Stimulated activated CD8-positive, alpha-beta memory T cell treated with anti-CD3 and anti-CD28 coated beads, Interleukin-7, amount 100 ng/mL, for 24 hours (primary cell): Measurements from ENCODE around the gene CEP44.
"Not testable (repeated sequence)": the region's sequence is repeated elsewhere in the genome, so short reads cannot be mapped to it uniquely, and the experiment has no call there.

ENCODE experiments used
- DNase-seq: peaks from one replicate; pipeline ENCODE4 v3.0.0-alpha.2; 2020; ENCODE audit warnings: low read depth

Gene CEP44

DNA sequence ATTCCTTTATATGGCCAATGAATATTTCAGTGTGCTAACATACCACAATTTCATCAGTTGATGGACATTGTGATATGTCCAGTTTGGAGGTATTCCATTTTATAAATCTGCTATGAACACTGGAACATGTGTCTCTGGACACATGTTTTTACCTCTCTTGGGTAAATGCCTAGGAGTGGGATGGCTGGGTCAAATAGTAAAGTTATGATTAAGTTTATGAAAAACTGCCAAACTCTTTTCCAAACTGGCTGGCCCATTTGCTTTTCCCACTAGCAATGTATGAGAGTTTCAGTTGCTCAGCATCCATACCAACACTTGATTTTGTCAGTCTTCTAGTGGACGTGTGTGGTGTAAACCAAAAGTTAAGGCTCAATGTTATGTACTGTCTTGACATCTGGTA lies 40.5 kb downstream of the CEP44 start:
- no peak for DNase-seq

DNA sequence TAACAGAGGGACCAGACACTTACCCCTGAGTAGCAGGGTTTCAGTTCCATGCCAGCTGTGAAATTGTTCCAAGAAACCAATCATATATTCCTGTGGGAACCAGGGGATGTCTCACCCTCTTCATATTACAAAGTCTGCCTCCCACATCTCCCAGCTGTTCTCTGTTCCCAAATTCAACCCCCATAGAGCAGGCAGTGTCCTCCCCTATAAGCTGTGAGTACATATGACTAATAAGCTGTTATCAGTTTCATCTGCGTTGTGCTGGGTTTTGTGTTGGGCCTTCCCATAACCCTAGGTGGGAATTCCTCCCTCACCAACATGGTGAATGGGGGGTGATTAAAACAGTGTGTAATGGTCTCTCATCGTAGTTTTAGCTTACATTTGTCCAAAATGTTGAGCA lies 41.0 kb downstream of the CEP44 start:
- DNase-seq: no peak

DNA sequence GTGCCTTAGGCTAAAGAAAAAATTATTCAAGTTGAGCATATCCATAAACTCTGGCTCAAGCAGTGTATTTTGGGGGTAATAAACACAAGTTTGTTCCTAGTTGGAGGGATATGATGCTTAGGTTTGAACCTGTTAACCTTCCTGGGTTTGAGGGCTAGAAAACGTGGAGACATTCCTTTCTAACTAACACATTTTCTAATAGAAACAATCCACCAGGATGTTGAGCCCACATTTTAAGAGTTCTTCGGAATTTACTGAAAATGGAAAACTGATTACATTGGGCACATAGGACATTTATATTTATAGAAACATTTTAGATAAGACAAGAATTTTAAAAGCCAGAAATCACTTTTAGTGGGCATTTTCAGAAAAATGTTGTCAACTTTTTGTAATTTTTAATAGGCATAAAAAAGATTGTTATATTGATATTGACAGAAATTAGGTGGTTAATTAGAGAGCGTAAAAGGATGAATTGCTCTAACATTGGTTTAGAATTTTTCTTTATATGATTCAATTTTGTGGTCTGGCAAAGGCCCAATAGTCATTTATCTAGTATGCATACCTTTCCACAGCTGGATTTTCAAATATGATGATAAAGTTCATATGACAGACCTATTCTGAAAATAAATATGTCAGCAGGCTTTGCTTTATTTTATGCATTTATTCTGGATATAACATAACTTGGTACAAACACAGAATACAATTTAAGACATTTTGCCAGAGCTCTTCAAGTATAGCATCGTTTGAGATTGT lies 49.2 kb downstream of the CEP44 start:
- DNase-seq: no peak

DNA sequence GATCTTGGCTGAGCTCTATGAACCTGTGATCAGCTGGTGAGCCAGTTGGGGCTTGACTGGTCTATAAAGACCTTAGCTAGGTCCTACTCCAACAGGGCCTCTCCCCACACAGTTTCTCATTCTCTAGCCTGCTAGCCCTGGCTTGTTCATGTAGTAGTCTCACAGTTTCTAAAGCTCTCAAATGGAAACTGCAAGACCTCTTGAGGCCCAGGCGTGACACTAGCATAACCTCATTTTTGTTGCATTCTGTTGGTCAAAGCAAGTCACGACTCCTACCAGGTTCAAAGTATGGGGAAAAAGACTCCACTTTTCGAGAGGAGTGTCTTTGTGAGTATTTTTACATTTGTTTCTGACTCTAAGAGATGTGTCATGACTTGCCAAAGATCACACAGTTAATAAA lies 50.9 kb downstream of the CEP44 start:
- no peak for DNase-seq

DNA sequence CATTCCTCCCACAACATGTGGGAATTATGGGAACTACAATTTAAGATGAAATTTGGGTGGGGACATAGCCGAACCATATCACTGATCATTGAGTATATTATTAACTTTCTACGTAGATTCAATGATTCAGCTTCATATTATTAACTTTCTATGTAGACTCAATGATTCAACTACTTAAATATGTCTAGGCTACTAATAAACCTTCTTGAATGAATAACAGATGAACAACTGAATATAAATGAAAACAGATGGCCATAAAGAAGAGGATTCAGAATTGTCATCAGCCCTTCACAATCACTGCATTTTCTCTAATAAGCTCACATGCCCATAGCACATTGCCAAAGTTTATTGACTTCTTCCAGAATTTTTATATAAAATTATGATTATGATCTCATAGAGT lies 57.0 kb downstream of the CEP44 start:
- DNase-seq: no peak

DNA sequence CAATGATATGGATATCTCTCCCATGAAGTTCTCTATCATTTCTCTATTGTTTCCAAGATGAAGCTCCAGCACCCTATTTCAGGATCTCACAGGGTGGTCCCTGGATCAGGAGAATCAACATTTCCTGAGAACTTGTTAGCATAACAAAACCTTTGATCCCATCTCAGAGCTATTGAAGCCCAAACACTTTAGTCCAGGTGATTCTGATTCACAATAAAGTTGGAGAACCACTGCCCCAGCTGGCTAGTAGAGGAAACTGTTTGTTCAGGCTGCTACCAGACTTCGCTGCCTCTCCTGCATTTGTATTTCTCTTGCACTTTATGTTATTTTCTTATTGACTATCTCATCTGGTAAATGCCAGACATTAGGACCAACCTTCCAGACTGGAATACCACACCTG lies 65.4 kb downstream of the CEP44 start:
- no peak for DNase-seq

DNA sequence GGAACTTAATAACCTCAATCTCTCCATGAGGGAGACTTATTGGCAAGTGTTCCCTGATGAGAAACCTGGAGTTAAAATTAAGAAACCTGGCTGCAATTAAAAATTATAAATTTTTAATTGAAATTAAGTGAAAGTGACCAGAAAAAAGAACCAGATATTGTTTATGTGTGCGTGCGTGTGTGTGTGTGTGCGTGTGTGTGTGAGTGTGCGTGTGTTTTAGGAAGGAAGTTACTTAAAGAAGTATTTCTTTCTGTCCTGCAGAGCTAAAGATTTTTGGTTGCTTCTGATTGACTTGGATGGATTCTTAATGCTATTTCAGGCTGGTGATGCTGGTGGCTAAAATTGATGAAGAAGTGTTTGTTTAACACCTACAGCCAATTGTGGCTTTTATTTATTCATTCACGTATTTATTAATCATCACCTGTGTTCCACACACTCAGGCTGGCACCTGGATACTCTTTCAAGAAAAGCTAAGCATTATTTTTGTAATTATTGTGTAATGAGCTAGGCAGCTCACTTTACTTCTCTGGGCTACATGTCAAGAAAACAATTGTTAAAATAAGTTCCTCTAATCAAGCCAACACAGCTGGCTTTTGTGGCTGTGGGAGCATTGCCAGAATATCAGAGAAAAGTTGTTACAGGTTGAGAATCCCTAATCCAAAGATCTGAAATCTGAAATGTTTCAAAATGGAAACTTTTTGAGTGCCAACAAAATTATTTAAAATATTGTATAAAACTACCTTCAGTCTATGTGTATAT lies 68.5 kb downstream of the CEP44 start:
- no peak for DNase-seq

DNA sequence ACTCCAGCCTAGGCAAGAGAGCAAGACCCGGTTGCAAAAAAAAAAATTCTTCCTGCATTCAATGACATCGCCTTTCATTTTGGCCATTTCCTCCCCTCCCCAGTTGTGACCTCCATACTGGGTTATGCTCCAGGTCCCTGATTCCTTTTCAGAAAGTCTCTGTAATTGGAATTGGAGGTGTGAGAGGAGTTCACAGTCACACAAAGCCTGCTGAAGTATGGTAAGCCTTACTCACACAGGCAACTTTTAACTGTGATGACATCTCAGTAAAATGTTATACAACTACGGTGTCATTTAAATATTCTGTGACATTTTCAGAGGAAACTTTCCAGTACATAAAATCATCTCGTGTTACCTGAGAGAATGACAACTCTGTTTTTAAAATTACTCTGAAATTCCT lies 73.6 kb downstream of the CEP44 start:
- no peak for DNase-seq

DNA sequence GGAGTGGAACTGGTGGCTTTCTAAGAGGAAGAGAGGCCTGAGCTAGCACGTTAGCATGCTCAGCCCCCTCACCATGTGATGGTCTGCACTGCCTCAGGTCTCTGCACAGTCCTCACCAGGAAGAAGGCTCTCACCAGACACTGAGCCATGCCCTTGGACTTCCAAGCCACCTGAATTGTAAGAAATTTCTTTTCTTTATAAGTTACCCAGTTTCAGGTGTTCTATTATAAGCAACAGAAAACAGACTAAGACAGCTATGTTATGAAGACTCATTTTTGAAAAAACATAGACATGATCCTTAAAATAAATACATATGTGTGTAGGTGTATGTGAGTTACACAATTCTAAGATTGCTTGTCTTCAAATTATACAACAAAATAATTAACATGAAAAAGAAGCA lies 74.7 kb downstream of the CEP44 start:
- no peak for DNase-seq

DNA sequence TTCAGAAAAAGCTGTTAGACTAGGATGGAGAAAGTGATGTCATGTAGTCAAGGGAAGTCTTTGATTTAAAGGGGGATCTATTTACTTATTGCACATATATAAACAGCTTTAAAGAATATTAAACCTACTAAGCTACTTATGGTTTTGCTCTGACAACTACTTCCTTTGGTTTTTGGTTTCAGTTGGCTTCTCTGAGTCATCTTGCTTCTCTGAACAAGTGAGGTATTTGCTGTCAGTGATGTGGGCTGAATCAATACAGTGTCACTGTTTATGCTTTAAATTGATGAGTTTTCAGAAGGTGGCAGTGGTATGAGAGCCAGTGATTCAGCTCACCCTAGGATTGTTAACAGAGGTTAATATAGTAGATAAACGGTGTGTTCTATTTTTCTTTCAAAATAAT lies 75.1 kb downstream of the CEP44 start:
- DNase-seq: no peak

DNA sequence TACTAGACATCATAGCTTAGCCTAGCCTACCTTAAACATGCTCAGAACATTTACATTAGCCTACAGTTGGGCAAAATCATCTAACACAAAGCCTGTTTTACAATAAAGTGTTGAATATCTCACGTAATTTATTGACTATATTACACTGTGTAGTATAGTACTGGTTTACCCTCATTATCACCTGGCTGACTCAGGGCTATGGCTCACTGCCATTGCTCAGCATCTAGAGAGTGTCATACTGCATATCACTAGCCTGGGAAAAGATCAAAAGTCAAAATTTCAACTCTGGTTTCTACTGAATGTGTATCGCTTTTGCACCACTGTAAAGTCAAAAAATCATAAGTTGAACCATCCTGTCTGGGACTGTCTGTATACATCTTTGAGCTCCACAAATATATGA lies 78.6 kb downstream of the CEP44 start:
- no peak for DNase-seq

DNA sequence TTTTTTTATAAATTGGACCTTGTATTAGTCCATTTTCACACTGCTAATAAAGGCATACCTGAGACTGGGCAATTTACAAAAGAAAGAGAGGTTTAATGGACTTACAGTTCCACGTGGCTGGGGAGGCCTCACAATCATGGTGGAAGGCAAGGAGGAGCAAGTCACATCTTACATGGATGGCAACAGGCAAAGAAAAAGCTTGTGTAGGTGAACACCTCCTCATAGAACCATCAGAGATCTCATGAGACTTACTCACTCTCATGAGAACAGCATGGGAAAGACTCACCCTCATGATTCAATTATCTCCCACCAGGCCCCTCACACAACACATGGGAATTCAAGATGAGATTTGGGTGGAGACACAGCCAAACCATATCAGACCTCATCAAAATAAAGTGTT lies 80.1 kb downstream of the CEP44 start:
- not testable (repeated sequence) for DNase-seq

DNA sequence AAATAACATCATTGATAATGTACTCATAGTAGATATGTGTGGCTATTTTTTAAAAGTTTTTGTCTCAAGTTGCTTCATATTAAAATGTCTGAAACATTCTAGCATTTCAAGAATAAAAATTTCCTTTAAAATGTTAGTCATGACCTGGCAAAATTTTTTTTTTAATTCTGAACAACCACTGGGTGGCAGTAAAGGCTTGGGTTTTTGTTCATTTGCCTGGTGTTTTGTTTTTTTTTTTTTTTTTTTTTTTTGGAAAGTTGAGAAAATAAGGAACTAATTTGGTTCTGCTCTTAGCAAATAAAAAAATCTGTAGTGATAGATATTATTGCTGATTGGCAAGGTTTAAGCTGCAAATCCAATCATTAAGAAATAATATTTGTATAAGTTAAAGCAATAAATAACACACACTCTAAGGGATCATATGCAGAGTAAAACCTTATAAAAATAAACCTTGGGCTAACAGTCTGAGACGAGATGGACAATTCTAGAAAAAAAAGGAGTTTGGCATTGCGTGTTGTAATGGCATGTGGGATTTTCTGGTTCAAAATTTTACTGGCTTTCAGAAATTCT lies 81.4 kb downstream of the CEP44 start:
- no peak for DNase-seq

DNA sequence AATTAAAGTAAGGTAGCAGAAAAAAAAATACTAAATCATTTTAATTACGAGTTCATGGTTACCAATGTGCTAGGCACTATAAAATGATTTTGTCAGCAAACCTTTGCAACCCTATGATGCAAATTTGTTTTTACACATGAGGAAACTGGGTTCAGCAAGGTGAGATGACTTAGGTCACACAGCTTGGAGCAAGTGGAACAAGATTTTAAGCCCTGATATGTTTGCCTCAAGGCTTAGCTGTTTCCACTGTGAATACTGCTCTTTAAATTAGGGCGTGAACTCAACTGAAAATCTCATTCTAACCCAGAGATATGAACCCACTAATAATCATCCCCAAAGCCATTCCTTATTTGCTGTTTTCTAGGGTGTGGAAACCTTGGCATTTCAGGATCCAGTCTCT lies 86.3 kb downstream of the CEP44 start:
- DNase-seq: no peak

DNA sequence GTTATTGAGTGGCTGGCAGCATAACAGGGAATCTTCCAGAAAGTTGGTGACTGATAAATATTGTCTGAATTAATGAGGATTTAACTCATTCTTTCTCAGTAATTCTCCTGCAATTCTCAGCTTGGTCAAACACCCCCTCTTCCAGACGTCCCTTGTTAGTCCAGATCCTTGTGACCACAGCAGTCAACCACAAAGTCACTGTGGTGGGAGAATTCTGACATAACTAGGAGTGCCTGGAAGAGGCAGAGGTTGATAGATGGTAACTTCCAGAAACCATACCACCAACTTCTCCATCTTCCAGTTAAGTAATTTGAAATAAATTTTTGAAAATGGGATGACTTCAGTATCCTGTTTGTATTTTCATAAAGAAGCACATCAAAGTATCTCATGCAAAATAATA lies 90.1 kb downstream of the CEP44 start:
- no peak for DNase-seq

DNA sequence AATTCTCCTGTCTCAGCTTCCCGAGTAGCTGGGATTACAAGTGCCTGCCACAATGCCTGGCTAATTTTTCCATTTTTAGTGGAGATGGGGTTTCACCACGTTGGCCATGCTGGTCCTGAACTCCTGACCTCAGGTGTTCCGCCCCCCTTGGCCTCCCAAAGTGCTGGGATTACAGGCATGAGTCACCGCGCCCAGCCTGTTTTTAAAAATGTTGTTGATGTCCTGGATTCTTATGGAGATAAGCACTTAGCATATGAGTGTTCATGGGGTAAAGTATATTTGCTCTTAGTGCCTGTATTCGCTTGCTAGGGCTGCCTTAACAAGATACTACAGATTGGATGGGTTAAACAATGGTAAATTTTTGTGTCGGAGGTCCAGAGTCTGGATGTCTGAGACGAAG lies 91.7 kb downstream of the CEP44 start:
- DNase-seq: no peak

DNA sequence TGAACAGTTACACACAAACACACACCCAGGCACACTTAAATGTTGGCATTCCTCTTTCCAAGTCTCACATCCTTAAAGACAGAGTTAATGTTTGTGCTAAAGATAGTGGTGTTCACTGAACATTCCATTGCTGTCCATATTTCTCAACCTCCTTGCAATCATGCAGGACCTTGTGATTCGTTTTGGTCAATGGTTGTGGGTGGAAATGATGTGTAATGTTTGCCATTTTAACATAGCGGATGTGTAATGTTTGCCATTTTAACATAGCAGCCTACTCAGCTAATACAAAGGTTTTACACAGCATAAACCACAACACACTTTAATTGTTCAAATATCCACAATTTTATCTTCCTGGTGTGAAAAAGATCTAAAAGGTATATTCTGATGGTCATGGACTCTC lies 93.9 kb downstream of the CEP44 start:
- DNase-seq: no peak

DNA sequence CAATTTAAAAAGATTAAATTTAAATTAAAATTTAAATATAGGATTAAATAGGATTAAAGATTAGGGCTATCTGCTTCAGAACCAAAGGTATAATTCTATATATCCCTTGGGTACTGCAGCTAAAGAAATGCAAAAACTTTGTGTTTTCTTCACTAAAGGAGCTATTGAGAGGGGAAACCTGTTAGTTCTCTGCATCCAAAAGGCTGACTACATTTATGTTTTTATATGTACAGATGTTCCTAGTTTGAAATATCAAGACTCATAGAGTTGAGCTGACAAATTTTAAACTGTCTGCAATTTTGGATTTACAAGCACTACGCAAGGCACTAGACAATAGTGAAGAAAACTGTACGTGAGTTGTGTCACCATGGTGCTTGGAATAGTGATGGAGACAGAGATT lies 95.2 kb downstream of the CEP44 start:
- DNase-seq: no peak

DNA sequence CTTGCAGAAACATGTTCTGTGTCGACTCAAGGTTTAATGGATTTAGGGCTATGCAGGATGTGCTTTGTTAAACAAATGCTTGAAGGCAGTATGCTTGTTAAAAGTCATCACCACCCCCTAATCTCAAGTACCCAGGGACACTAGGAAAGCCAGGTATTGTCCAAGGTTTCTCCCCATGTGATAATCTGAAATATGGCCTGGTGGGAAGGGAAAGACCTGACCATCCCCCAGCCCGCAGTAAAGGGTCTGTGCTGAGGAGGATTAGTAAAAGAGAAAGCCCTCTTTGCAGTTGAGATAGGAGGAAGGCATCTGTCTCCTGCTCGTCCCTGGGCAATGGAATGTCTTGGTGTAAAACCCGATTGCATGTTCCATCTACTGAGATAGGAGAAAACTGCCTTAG lies 96.5 kb downstream of the CEP44 start:
- not testable (repeated sequence) for DNase-seq

DNA sequence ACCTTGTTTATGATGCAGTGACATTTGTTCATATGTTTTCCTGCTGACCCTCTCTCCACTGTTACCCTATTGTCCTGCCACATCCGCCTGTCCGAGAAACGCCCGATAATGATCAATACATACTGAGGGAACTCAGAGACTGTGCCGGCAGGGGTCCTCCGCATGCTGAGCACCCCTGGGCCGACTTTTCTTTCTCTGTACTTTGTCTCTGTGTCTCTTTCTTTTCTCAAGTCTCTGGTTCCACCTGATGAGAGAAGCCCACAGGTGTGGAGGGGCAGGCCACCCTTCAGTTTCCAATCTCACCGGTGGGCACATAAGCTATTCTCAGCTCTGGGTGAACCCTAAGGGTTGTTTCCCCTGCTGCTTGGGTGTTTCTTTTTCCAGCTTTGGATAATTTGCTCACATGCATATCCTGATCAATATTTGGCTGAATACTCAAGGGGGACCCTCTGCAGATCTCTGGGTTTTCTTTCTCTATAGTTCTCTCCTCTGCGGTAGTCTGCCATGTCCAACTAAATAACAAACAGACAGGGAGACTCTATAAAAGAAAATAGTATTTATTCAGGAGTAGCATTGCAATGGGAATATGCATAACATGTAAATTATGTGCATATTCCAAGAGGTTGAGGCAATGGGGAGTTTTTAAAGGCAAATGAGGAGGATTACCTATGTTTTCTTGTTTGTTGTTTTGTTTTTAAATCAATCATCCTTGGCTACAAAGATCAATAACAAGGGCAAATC lies 97.2 kb downstream of the CEP44 start:
- no peak for DNase-seq

DNA sequence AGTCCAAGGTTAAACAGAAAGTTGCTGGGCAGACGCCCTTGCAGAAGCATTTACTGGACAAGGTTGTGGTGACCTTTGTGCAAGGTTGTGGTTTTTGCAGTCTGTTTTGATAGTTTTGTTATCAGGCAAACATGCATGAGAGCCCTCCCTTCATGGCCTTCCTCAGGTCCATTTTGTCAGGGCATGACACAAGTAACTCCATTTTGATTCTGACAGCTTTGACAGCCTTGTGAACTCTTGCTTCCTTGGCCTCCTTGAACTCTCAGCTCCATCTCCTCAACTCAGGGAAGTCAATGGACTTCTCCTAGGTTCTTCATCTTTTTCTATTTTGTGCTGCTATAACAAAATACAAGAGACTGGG lies 97.7 kb downstream of the CEP44 start:
- DNase-seq: no peak
